Central memory CD8-positive, alpha-beta T cell (primary cell): ENCODE measurements around the gene HOXC11.

ENCODE experiments used
- ATAC-seq: fragments of 150-1000 bp; cut with Tn5 transposase; replicated peaks from 2 replicates; pipeline ENCODE4 v1.10.0; 2022; ENCODE audit warnings: mild to moderate bottlenecking, moderate FRiP score, moderate number of reproducible peaks; ENCODE audit not compliant: poor library complexity, severe bottlenecking; ENCODE audit errors: extremely low read depth
- DNase-seq, 2 donors: peaks; one replicate each; pipeline ENCODE4 v3.0.0; 2021; ENCODE audit warnings: low spot score in 2 of 2
- H3K27ac Mint-ChIP-seq: one replicate; pipeline ENCODE4 v1.8.0; 2022; ENCODE audit warnings: low read depth, mild to moderate bottlenecking, moderate library complexity, mixed read lengths
- H3K27me3 Mint-ChIP-seq: one replicate; pipeline ENCODE4 v1.8.0; 2022; ENCODE audit warnings: mixed read lengths
- H3K36me3 Mint-ChIP-seq: one replicate; pipeline ENCODE4 v1.8.0; 2022; ENCODE audit warnings: mild to moderate bottlenecking, moderate library complexity, mixed read lengths; ENCODE audit not compliant: insufficient read depth
- H3K4me1 Mint-ChIP-seq: one replicate; pipeline ENCODE4 v1.8.0; 2022; ENCODE audit warnings: mixed read lengths
- H3K4me3 Mint-ChIP-seq: one replicate; pipeline ENCODE4 v1.8.0; 2022; ENCODE audit warnings: mild to moderate bottlenecking, moderate library complexity, mixed read lengths
- H3K9me3 Mint-ChIP-seq: one replicate; pipeline ENCODE4 v1.8.0; 2022; ENCODE audit warnings: mixed read lengths

The HOXC11 gene

GRCh38 chr12:54014377-54015017 lies 41.6 kb downstream of the HOXC11 start:
- peaks cover 42% of the 10 kb centered on the region for H3K4me1 Mint-ChIP-seq
- peak overlapping the region; percentile 93 for H3K27ac Mint-ChIP-seq
- no peaks in the 10 kb centered on the region for H3K9me3 Mint-ChIP-seq
- ATAC-seq (no peak), DNase-seq (no peak)
- peaks cover 15% of the 10 kb centered on the region for H3K36me3 Mint-ChIP-seq
- H3K4me3 Mint-ChIP-seq, result peak overlapping the region; percentile 20
- H3K27me3 Mint-ChIP-seq, result peaks cover 62% of the 10 kb centered on the region

GRCh38 chr12:54015018-54015931 lies 42.3 kb downstream of the HOXC11 start:
- no peak for DNase-seq
- no peak for ATAC-seq
- Mint-ChIP-seq H3K4me3 (peak overlapping the region; percentile 20), H3K36me3 (peaks cover 15% of the 10 kb centered on the region), H3K4me1 (peaks cover 43% of the 10 kb centered on the region), H3K9me3 (no peaks in the 10 kb centered on the region), H3K27me3 (peaks cover 54% of the 10 kb centered on the region), H3K27ac (no peak overlapping the region)

- no peak overlapping the region for H3K27ac Mint-ChIP-seq
- no peak overlapping the region for H3K4me3 Mint-ChIP-seq
- DNase-seq, result no peak
- H3K9me3 Mint-ChIP-seq, result no peaks in the 10 kb centered on the region
- peaks cover 49% of the 10 kb centered on the region for H3K27me3 Mint-ChIP-seq
- no peak for ATAC-seq
- H3K36me3 Mint-ChIP-seq, result peaks cover 15% of the 10 kb centered on the region
- H3K4me1 Mint-ChIP-seq, result peaks cover 40% of the 10 kb centered on the region
Measured at GRCh38 chr12:54016051-54016450, 43.1 kb downstream of the HOXC11 start.

- ATAC-seq (no peak), DNase-seq (no peak)
- H3K36me3 Mint-ChIP-seq, result peaks cover 15% of the 10 kb centered on the region
- peaks cover 35% of the 10 kb centered on the region for H3K4me1 Mint-ChIP-seq
- no peaks in the 10 kb centered on the region for H3K9me3 Mint-ChIP-seq
- H3K27me3 Mint-ChIP-seq, result peaks cover 49% of the 10 kb centered on the region
- H3K4me3 Mint-ChIP-seq, result peak overlapping the region; percentile 81
- no peak overlapping the region for H3K27ac Mint-ChIP-seq
Measured at GRCh38 chr12:54016478-54016964, 43.6 kb downstream of the HOXC11 start.

- ATAC-seq, result peak; percentile 40
- DNase-seq, result no peak
- Mint-ChIP-seq H3K27me3 (peaks cover 49% of the 10 kb centered on the region), H3K36me3 (peaks cover 15% of the 10 kb centered on the region), H3K9me3 (no peaks in the 10 kb centered on the region), H3K4me3 (peak overlapping the region; percentile 81), H3K4me1 (peaks cover 31% of the 10 kb centered on the region), H3K27ac (peak overlapping the region; percentile 83)
Measured at GRCh38 chr12:54017027-54017788, 44.3 kb downstream of the HOXC11 start.

GRCh38 chr12:54017878-54018467 lies 45.0 kb downstream of the HOXC11 start:
- Mint-ChIP-seq H3K27ac (peak overlapping the region; percentile 83), H3K4me1 (peaks cover 31% of the 10 kb centered on the region), H3K9me3 (no peaks in the 10 kb centered on the region), H3K4me3 (peak overlapping the region; percentile 81), H3K36me3 (peaks cover 15% of the 10 kb centered on the region), H3K27me3 (peaks cover 49% of the 10 kb centered on the region)
- DNase-seq (peak; percentile 59 to 84), ATAC-seq (peak; percentile 92)

- no peak for ATAC-seq
- Mint-ChIP-seq H3K36me3 (peaks cover 15% of the 10 kb centered on the region), H3K27ac (peak overlapping the region; percentile 83), H3K4me1 (peaks cover 31% of the 10 kb centered on the region), H3K9me3 (no peaks in the 10 kb centered on the region), H3K4me3 (peak overlapping the region; percentile 81), H3K27me3 (peaks cover 49% of the 10 kb centered on the region)
- DNase-seq, result no peak
Measured at GRCh38 chr12:54018468-54018984, 45.6 kb downstream of the HOXC11 start.

- no peak for ATAC-seq
- Mint-ChIP-seq H3K27ac (peak overlapping the region; percentile 3), H3K36me3 (peaks cover 12% of the 10 kb centered on the region), H3K4me3 (no peak overlapping the region), H3K4me1 (peaks cover 31% of the 10 kb centered on the region), H3K9me3 (no peaks in the 10 kb centered on the region), H3K27me3 (peaks cover 49% of the 10 kb centered on the region)
- no peak for DNase-seq
Measured at GRCh38 chr12:54019091-54019811, 46.3 kb downstream of the HOXC11 start.

- Mint-ChIP-seq H3K9me3 (no peaks in the 10 kb centered on the region), H3K27me3 (peaks cover 48% of the 10 kb centered on the region)
- DNase-seq, result no peak
Measured at GRCh38 chr12:54019924-54020590, 47.1 kb downstream of the HOXC11 start.

GRCh38 chr12:54020591-54021405 lies 47.9 kb downstream of the HOXC11 start:
- Mint-ChIP-seq H3K4me3 (no peak overlapping the region), H3K36me3 (peaks cover 7% of the 10 kb centered on the region), H3K27me3 (peaks cover 49% of the 10 kb centered on the region), H3K27ac (no peak overlapping the region), H3K4me1 (peaks cover 23% of the 10 kb centered on the region), H3K9me3 (no peaks in the 10 kb centered on the region)
- no peak for ATAC-seq
- no peak for DNase-seq

More at GRCh38 chr12:54019924-54020590, 47.1 kb downstream of the HOXC11 start:
- ATAC-seq, result no peak
- Mint-ChIP-seq H3K4me1 (peaks cover 25% of the 10 kb centered on the region), H3K4me3 (peak overlapping the region; percentile 8), H3K36me3 (peaks cover 7% of the 10 kb centered on the region), H3K27ac (peak overlapping the region; percentile 3)
